Smooth muscle cell (in vitro differentiated cells): ENCODE data around the gene GSTA4. TPM values are rescaled to one million over a fixed set of nuclear protein-coding genes. Genes with fewer than 3 reads are reported as not detected.
"Not testable (repeated sequence)": the region's sequence is repeated elsewhere in the genome, so short reads cannot be mapped to it uniquely, and the experiment has no call there.

ENCODE experiments used
- DNase-seq: peaks from one replicate; lab custom pipeline; 2025; ENCODE audit not compliant: unreplicated experiment; lab: John Stamatoyannopoulos, UW
- H2AFZ ChIP-seq: fragments of 200-600 bp; sonication (generic); 2 replicates; pipeline ENCODE4 v1.6.0; 2016; ENCODE audit warnings: antibody characterized with exemption, low read depth, mild to moderate bottlenecking
- H3F3A ChIP-seq: fragments of 200-600 bp; sonication (generic); 2 replicates; pipeline ENCODE4 v1.6.0; 2017; ENCODE audit warnings: antibody characterized with exemption, low read depth
- H3K27ac ChIP-seq: fragments of 200-600 bp; sonication (generic); 2 replicates; pipeline ENCODE4 v1.5.1; 2016; ENCODE audit warnings: low read depth, mild to moderate bottlenecking
- H3K27me3 ChIP-seq: fragments of 200-600 bp; sonication (generic); 2 replicates; pipeline ENCODE4 v1.6.1; 2016; ENCODE audit warnings: low read depth, mild to moderate bottlenecking
- H3K36me3 ChIP-seq: fragments of 200-600 bp; sonication (generic); 2 replicates; pipeline ENCODE4 v1.5.1; 2016; ENCODE audit warnings: low read depth
- H3K4me1 ChIP-seq: fragments of 200-600 bp; sonication (generic); 2 replicates; pipeline ENCODE4 v1.5.1; 2016; ENCODE audit warnings: low read depth
- H3K4me2 ChIP-seq: fragments of 200-600 bp; sonication (generic); 2 replicates; pipeline ENCODE4 v1.6.0; 2016; ENCODE audit warnings: mild to moderate bottlenecking
- H3K4me3 ChIP-seq: fragments of 200-600 bp; sonication (generic); 2 replicates; pipeline ENCODE4 v1.5.1; 2016; ENCODE audit warnings: mild to moderate bottlenecking
- H3K79me2 ChIP-seq: fragments of 200-600 bp; sonication (generic); 2 replicates; pipeline ENCODE4 v1.6.0; 2016; ENCODE audit warnings: low read depth, mild to moderate bottlenecking
- H3K9ac ChIP-seq: fragments of 200-600 bp; sonication (generic); 2 replicates; pipeline ENCODE4 v1.6.0; 2016; ENCODE audit warnings: low read depth
- H3K9me3 ChIP-seq: fragments of 200-600 bp; sonication (generic); replicated peaks from 2 replicates; pipeline ENCODE4 v1.5.1; 2016; ENCODE audit warnings: low read depth
- H4K20me1 ChIP-seq: fragments of 200-600 bp; sonication (generic); 2 replicates; pipeline ENCODE4 v1.6.0; 2016; ENCODE audit warnings: low read depth
- CTCF ChIP-seq: fragments of 200-600 bp; sonication (generic); IDR thresholded peaks from 2 replicates; pipeline ENCODE4 v1.5.1; 2017; ENCODE audit warnings: borderline replicate concordance, mild to moderate bottlenecking, antibody characterized with exemption; ENCODE audit not compliant: insufficient read depth, poor library complexity, severe bottlenecking
- WGBS: methylation state at CpG from one replicate; pipeline ENCODE4 v1.1.7; 2016; ENCODE audit warnings: low lambda C conversion rate; 5-methylcytosine and 5-hydroxymethylcytosine counted together
- polyA plus RNA-seq: library from polyadenylated mRNA; unstranded; fragments of >200 nt; fragmentation: Nextera tagmentation; extraction: Ambion mirVana; gene quantifications from 2 replicates; pipeline ENCODE4 v1.2.1, GENCODE V29; 2016
- total RNA-seq: library from RNA; depleted of rRNA; stranded (reverse); fragments of >200 nt; gene quantifications from 2 replicates; pipeline ENCODE4 v1.2.3, GENCODE V29; 2014

The GSTA4 gene
- total and polyA plus RNA-seq, 2 experiments from 2014 or later, result 60.2 to 62.6 TPM

GRCh38 chr6:53011979-53012378, 16.9 kb upstream of the GSTA4 start:
- no peak for DNase-seq
- Histone ChIP-seq H3K79me2 (no peaks in the 10 kb centered on the region), H3K4me1 (no peaks in the 10 kb centered on the region), H3K9me3 (no peaks in the 10 kb centered on the region), H3K27ac (no peak overlapping the region), H3K27me3 (no peaks in the 10 kb centered on the region), H3K36me3 (peaks cover 6% of the 10 kb centered on the region), H3K4me3 (no peak overlapping the region), H3K4me2 (no peak overlapping the region), H3F3A (no peaks in the 10 kb centered on the region), H3K9ac (no peak overlapping the region), H2AFZ (no peak overlapping the region), H4K20me1 (no peaks in the 10 kb centered on the region)
- no peak for TF ChIP-seq CTCF
- WGBS, result 48% methylated on average over 1 of the region's 1 CpG

- no peak overlapping the region for H3K27ac ChIP-seq
- no peak overlapping the region for H3K4me3 ChIP-seq
- H3K4me1 ChIP-seq, result no peaks in the 10 kb centered on the region
- H3F3A ChIP-seq, result no peaks in the 10 kb centered on the region
- H2AFZ ChIP-seq, result no peak overlapping the region
- no peak for DNase-seq
- H3K36me3 ChIP-seq, result peaks cover under 1% of the 10 kb centered on the region
- TF ChIP-seq CTCF, result no peak
- no peak overlapping the region for H3K4me2 ChIP-seq
- H3K9me3 ChIP-seq, result no peaks in the 10 kb centered on the region
- H3K27me3 ChIP-seq, result no peaks in the 10 kb centered on the region
- H3K9ac ChIP-seq, result no peak overlapping the region
- no peaks in the 10 kb centered on the region for H3K79me2 ChIP-seq
- no peaks in the 10 kb centered on the region for H4K20me1 ChIP-seq
- 88% methylated on average over 1 of the region's 1 CpG for WGBS
Measured at GRCh38 chr6:53010504-53010903, 15.4 kb upstream of the GSTA4 start.

GRCh38 chr6:53009511-53009910, 14.4 kb upstream of the GSTA4 start:
- TF ChIP-seq CTCF, result no peak
- DNase-seq, result no peak
- Histone ChIP-seq H3F3A (no peaks in the 10 kb centered on the region), H3K36me3 (peaks cover under 1% of the 10 kb centered on the region), H3K79me2 (no peaks in the 10 kb centered on the region), H3K4me3 (no peak overlapping the region), H3K4me1 (no peaks in the 10 kb centered on the region), H3K27me3 (no peaks in the 10 kb centered on the region), H3K9me3 (no peaks in the 10 kb centered on the region), H3K27ac (no peak overlapping the region), H2AFZ (no peak overlapping the region), H4K20me1 (no peaks in the 10 kb centered on the region), H3K9ac (no peak overlapping the region), H3K4me2 (no peak overlapping the region)
- 95% methylated on average over 3 of the region's 3 CpGs for WGBS

DNA sequence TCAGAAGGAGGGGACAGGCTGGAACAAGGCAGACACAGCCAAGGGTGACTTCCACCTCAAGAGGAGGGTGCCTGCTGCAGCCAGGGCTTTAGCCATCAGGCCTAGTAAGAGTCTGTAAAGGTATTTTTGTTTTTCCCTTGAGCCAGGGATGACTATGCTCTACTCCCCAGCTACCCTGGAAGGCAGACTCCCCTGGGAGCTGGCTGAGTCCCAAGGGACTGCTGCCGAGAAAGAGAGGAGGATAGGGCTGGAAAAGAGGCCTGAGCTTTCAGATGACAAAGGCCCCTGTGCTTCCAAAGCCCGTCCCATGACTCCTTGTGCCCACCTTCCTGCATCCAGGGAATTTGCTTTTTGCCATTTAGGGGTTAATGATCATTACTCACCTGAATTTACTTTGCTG, 14.0 kb upstream of the GSTA4 start:
- no peak overlapping the region for H3K27ac ChIP-seq
- no peaks in the 10 kb centered on the region for H3K9me3 ChIP-seq
- H3K36me3 ChIP-seq, result peaks cover 5% of the 10 kb centered on the region
- no peak overlapping the region for H3K4me3 ChIP-seq
- 96% methylated on average over 2 of the region's 2 CpGs for WGBS
- no peak for DNase-seq
- H4K20me1 ChIP-seq, result no peaks in the 10 kb centered on the region
- H3K9ac ChIP-seq, result no peak overlapping the region
- H3K4me1 ChIP-seq, result no peaks in the 10 kb centered on the region
- no peak for TF ChIP-seq CTCF
- no peak overlapping the region for H2AFZ ChIP-seq
- no peaks in the 10 kb centered on the region for H3K79me2 ChIP-seq
- no peaks in the 10 kb centered on the region for H3F3A ChIP-seq
- no peak overlapping the region for H3K4me2 ChIP-seq
- H3K27me3 ChIP-seq, result no peaks in the 10 kb centered on the region

DNA sequence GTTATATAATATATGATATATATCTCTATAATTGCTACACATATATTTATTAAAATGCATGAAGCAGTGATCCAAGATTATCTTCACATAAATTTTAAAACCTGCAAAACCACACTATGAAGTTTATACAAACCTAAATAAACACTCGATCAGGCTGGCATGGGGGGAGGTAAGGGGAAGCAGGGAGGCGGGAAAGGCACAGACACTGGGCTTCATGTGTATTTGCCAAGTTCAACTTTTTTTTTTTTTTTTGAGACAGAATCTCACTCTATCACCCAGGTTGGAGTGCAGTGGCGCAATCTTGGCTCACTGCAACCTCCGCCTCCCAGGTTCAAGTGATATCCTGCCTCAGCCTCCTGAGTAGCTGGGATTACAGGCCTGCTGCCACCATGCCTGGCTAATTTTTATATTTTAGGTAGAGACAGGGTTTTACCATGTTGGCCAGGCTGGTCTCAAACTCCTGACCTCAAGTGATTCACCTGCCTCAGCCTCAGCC, 13.2 kb upstream of the GSTA4 start:
- not testable (repeated sequence) for H3K4me1 ChIP-seq, H4K20me1 ChIP-seq, H3K9ac ChIP-seq, H3K27me3 ChIP-seq, H3K36me3 ChIP-seq, H3K79me2 ChIP-seq, H3F3A ChIP-seq, H3K27ac ChIP-seq, H3K4me2 ChIP-seq, DNase-seq, H3K9me3 ChIP-seq, H3K4me3 ChIP-seq, H2AFZ ChIP-seq
- over 99% methylated on average over 4 of the region's 4 CpGs for WGBS
